ENCODE results near the gene HAUS7.
"Not testable (repeated sequence)": the region's sequence is repeated elsewhere in the genome, so short reads cannot be mapped to it uniquely, and the experiment has no call there.

The HAUS7 gene

GRCh38 chrX:153405426-153405825, 65.0 kb downstream of the HAUS7 start:
- DNase-seq = no peak

GRCh38 chrX:153404333-153404732, 66.0 kb downstream of the HAUS7 start:
- not testable (repeated sequence) for DNase-seq

- no peak for DNase-seq
Measured at GRCh38 chrX:153401133-153401764, 69.1 kb downstream of the HAUS7 start, which contains the start of gene PNMA6E. Gene PNMA6E (minus strand): TSS chrX:153401350. CDS start chrX:153398849, 2,501 bp downstream.

GRCh38 chrX:153400146-153401132, 69.9 kb downstream of the HAUS7 start:
- no peak for DNase-seq

- no peak for DNase-seq
Measured at GRCh38 chrX:153398275-153398960, 72.0 kb downstream of the HAUS7 start.

Measured in DMS 273 treated with DMSO at 0.1 percent for 48 hours (cell line).